GM12875 (cell line): Measurements from ENCODE around the gene TRIM24.
"Not testable (repeated sequence)": the region's sequence is repeated elsewhere in the genome, so short reads cannot be mapped to it uniquely, and the experiment has no call there.

Experiments used
- H3K4me3 ChIP-seq: one replicate; pipeline ENCODE4 v1.5.1; 2011; ENCODE audit warnings: low read depth, low read length, control low read depth
- CTCF ChIP-seq: IDR thresholded peaks from 2 replicates; pipeline ENCODE4 v1.5.1; 2011; ENCODE audit warnings: low read depth, mild to moderate bottlenecking, control low read depth, inconsistent platforms, low read length, moderate library complexity, borderline replicate concordance; ENCODE audit not compliant: insufficient read depth

The TRIM24 gene

GRCh38 chr7:138524259-138524658 lies 64.2 kb downstream of the TRIM24 start:
- no peak for TF ChIP-seq CTCF
- H3K4me3 ChIP-seq: no peak overlapping the region

- TF ChIP-seq CTCF: no peak
- H3K4me3 ChIP-seq: no peak overlapping the region
Measured at GRCh38 chr7:138525757-138526156, 65.7 kb downstream of the TRIM24 start.

GRCh38 chr7:138527746-138528223 lies 67.7 kb downstream of the TRIM24 start:
- TF ChIP-seq CTCF: no peak

GRCh38 chr7:138536833-138537232 lies 76.8 kb downstream of the TRIM24 start:
- H3K4me3 ChIP-seq: not testable (repeated sequence)

More at GRCh38 chr7:138527746-138528223, 67.7 kb downstream of the TRIM24 start:
- H3K4me3 ChIP-seq: no peak overlapping the region

GRCh38 chr7:138538518-138538917 lies 78.5 kb downstream of the TRIM24 start:
- H3K4me3 ChIP-seq: no peak overlapping the region
- TF ChIP-seq CTCF: no peak

GRCh38 chr7:138538997-138539644 lies 79.1 kb downstream of the TRIM24 start:
- no peak for TF ChIP-seq CTCF
- H3K4me3 ChIP-seq: no peak overlapping the region

GRCh38 chr7:138542183-138542582 lies 82.1 kb downstream of the TRIM24 start:
- TF ChIP-seq CTCF: no peak
- no peak overlapping the region for H3K4me3 ChIP-seq
